Measurements from ENCODE around the gene LGALS9.
"Not testable (repeated sequence)": the region's sequence is repeated elsewhere in the genome, so short reads cannot be mapped to it uniquely, and the experiment has no call there.

The LGALS9 gene

GRCh38 chr17:27631897-27632725 lies 1.1 kb downstream of the LGALS9 start:
- peak overlapping the region; percentile 91 for H3K4me3 Mint-ChIP-seq
- peaks cover 2% of the 10 kb centered on the region for H3K36me3 Mint-ChIP-seq
- peak overlapping the region; percentile 89 for H3K27ac Mint-ChIP-seq
- H3K27me3 Mint-ChIP-seq, result no peaks in the 10 kb centered on the region
- peaks cover 41% of the 10 kb centered on the region for H3K4me1 Mint-ChIP-seq (ENCODE audit: low read depth)
- no peaks in the 10 kb centered on the region for H3K9me3 Mint-ChIP-seq (ENCODE audit: low read depth)

DNA sequence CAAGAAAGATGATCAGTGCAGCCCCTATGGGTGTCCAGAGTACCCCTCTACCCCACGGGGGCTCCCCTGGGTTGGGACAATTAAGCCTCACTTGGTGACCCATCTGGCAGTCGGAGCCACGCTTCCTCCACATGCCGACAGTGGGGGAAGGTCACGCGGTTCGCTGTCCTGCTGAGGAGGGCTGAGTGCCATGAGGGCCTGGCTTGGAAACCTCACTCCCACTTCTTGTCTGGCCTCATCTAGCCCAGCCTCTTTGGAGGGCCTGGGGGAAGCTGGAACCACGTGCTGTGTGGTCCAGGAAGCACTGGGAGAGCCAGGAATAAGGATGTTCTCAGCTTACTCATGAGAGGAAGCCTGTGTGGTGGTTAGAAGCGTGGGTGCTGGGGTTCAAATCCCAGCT lies 1.8 kb downstream of the LGALS9 start:
- not testable (repeated sequence) for H3K9me3 Mint-ChIP-seq (ENCODE audit: low read depth); H3K27me3 Mint-ChIP-seq; H3K36me3 Mint-ChIP-seq; H3K27ac Mint-ChIP-seq
- H3K4me1 Mint-ChIP-seq (ENCODE audit: low read depth), result peaks cover 41% of the 10 kb centered on the region
- H3K4me3 Mint-ChIP-seq, result peak overlapping the region; percentile 42

DNA sequence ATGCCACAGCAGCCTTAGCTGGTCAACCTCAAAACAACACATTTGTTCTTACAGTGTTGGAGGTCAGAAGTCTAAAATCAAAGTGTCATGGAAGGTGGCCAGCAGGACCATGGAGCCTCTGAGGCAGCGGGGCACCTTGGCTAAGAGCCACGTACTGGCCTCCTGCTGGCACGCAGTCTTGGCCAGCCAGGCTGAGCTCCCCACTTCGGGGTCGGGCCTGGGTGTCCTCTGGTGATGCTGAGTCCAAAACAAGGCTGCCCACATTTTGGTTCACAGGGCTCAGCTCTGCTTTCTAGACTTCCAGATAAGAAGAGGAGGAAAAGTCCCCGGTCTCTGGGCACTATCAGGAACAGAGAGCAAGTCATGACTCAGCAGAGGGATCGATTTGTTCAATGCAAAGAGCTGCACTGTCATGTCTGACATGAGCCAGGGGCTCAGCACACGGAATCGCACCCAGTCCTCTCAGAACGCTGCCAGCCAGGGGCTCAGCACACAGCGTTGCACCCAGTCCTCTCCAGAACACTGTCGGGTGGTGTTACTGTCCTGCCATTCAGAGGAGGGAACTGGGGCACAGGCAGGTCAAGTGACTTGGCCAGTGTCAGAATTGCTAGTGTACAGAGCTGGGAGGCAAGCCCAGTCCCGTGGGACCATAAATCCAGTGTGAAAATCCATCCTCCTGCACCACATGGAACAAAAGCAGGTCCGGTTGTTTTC lies 2.5 kb downstream of the LGALS9 start:
- Mint-ChIP-seq H3K27me3 (no peaks in the 10 kb centered on the region), H3K27ac (no peak overlapping the region), H3K4me1 (ENCODE audit: low read depth) (peaks cover 41% of the 10 kb centered on the region), H3K9me3 (ENCODE audit: low read depth) (no peaks in the 10 kb centered on the region), H3K36me3 (peaks cover 2% of the 10 kb centered on the region), H3K4me3 (peak overlapping the region; percentile 42)

DNA sequence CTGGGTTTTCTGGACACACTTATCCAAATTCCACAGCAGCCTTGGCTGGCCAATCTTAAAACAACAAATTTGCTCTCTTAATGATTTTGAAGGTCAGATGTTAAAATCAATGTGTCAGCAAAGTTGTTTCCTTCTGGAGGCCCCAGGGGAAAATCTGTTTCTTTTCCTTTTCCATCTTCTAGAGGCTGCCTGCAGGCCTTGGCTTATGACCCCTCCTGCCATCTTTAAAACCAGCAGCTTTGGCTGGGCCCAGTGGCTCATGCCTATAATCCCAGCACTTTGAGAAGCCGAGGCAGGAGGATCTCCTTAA lies 3.0 kb downstream of the LGALS9 start:
- Mint-ChIP-seq H3K36me3 (peaks cover 2% of the 10 kb centered on the region), H3K9me3 (ENCODE audit: low read depth) (no peaks in the 10 kb centered on the region), H3K4me3 (no peak overlapping the region), H3K27me3 (no peaks in the 10 kb centered on the region), H3K4me1 (ENCODE audit: low read depth) (peaks cover 41% of the 10 kb centered on the region), H3K27ac (no peak overlapping the region)

- Mint-ChIP-seq H3K4me3 (no peak overlapping the region), H3K27me3 (no peaks in the 10 kb centered on the region), H3K36me3 (peaks cover 2% of the 10 kb centered on the region), H3K9me3 (ENCODE audit: low read depth) (no peaks in the 10 kb centered on the region), H3K4me1 (ENCODE audit: low read depth) (peaks cover 38% of the 10 kb centered on the region), H3K27ac (peak overlapping the region; percentile 22)
These were observed 3.8 kb downstream of the LGALS9 start for GRCh38 chr17:27634776-27635175.

- peaks cover 33% of the 10 kb centered on the region for H3K4me1 Mint-ChIP-seq (ENCODE audit: low read depth)
- H3K4me3 Mint-ChIP-seq, result no peak overlapping the region
- H3K9me3 Mint-ChIP-seq (ENCODE audit: low read depth), result no peaks in the 10 kb centered on the region
- peaks cover 2% of the 10 kb centered on the region for H3K36me3 Mint-ChIP-seq
- H3K27me3 Mint-ChIP-seq, result no peaks in the 10 kb centered on the region
- H3K27ac Mint-ChIP-seq, result peak overlapping the region; percentile 54
These were observed 4.4 kb downstream of the LGALS9 start for GRCh38 chr17:27635275-27635823.

DNA sequence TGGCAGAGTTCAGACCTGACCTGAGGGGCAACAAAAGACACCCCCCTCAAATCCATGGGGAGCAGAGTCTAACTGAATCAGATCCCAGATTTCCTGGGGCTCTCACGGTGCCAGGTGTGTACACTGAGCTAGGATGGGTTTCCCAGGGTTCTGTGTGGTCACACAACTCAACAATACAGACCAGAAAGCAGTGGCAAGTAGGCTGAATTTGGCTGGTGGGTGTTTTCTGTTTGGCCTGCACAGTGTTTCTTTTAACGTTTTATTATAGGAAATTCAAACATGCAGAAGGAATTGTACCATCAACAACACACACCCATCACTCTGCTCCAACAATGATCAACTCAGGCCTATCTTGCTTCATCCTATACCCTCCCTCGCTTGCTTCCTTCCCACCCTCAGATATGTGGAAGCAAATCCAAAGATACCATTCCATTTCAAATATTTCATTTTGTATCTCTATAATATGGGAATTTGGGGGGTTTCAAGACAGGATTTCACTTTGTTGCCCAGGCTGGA lies 5.1 kb downstream of the LGALS9 start:
- peaks cover 26% of the 10 kb centered on the region for H3K4me1 Mint-ChIP-seq (ENCODE audit: low read depth)
- not testable (repeated sequence) for H3K36me3 Mint-ChIP-seq; H3K27ac Mint-ChIP-seq; H3K9me3 Mint-ChIP-seq (ENCODE audit: low read depth); H3K4me3 Mint-ChIP-seq; H3K27me3 Mint-ChIP-seq

- peaks cover 12% of the 10 kb centered on the region for H3K4me1 Mint-ChIP-seq (ENCODE audit: low read depth)
- not testable (repeated sequence) for H3K36me3 Mint-ChIP-seq; H3K9me3 Mint-ChIP-seq (ENCODE audit: low read depth); H3K27me3 Mint-ChIP-seq; H3K4me3 Mint-ChIP-seq; H3K27ac Mint-ChIP-seq
These were observed 6.8 kb downstream of the LGALS9 start for GRCh38 chr17:27637818-27638217.

- H3K27me3 Mint-ChIP-seq; H3K27ac Mint-ChIP-seq; H3K36me3 Mint-ChIP-seq; H3K9me3 Mint-ChIP-seq (ENCODE audit: low read depth); H3K4me1 Mint-ChIP-seq (ENCODE audit: low read depth); H3K4me3 Mint-ChIP-seq: not testable (repeated sequence)
These were observed 7.5 kb downstream of the LGALS9 start for GRCh38 chr17:27638415-27638914.

- no peaks in the 10 kb centered on the region for H3K27me3 Mint-ChIP-seq
- H3K4me1 Mint-ChIP-seq (ENCODE audit: low read depth), result no peaks in the 10 kb centered on the region
- H3K4me3 Mint-ChIP-seq, result no peak overlapping the region
- no peak overlapping the region for H3K27ac Mint-ChIP-seq
- peaks cover 2% of the 10 kb centered on the region for H3K36me3 Mint-ChIP-seq
- no peaks in the 10 kb centered on the region for H3K9me3 Mint-ChIP-seq (ENCODE audit: low read depth)
These were observed 9.8 kb downstream of the LGALS9 start for GRCh38 chr17:27640790-27641189.

GRCh38 chr17:27644586-27644985 lies 13.6 kb downstream of the LGALS9 start:
- Mint-ChIP-seq H3K9me3 (ENCODE audit: low read depth) (no peaks in the 10 kb centered on the region), H3K27me3 (no peaks in the 10 kb centered on the region), H3K36me3 (peaks cover 5% of the 10 kb centered on the region), H3K27ac (no peak overlapping the region), H3K4me1 (ENCODE audit: low read depth) (no peaks in the 10 kb centered on the region), H3K4me3 (no peak overlapping the region)

- not testable (repeated sequence) for H3K4me3 Mint-ChIP-seq; H3K4me1 Mint-ChIP-seq (ENCODE audit: low read depth); H3K9me3 Mint-ChIP-seq (ENCODE audit: low read depth); H3K27me3 Mint-ChIP-seq; H3K27ac Mint-ChIP-seq; H3K36me3 Mint-ChIP-seq
These were observed 14.6 kb downstream of the LGALS9 start for GRCh38 chr17:27645621-27646020.

DNA sequence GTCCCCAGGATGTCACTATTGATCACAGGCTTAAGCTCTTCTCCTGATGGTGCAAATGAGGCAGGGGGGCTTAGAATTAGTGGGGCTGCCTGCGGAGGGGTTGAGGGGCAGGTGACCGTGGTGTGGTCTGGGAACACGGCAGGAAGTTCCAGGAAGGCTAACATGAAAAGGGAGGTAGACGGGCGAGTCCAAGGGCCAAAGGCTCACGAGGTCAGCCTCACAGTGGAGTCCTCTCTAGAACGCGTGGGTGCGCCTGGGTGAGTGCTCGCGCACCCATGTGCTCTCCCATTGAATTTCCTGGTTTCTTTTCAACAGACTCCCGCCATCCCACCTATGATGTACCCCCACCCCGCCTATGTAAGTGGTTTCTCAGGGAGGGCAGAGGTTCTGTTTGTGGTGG lies 15.2 kb downstream of the LGALS9 start:
- H3K36me3 Mint-ChIP-seq, result peaks cover 6% of the 10 kb centered on the region
- no peak overlapping the region for H3K27ac Mint-ChIP-seq
- H3K4me3 Mint-ChIP-seq, result no peak overlapping the region
- H3K4me1 Mint-ChIP-seq (ENCODE audit: low read depth), result no peaks in the 10 kb centered on the region
- H3K27me3 Mint-ChIP-seq, result no peaks in the 10 kb centered on the region
- no peaks in the 10 kb centered on the region for H3K9me3 Mint-ChIP-seq (ENCODE audit: low read depth)

DNA sequence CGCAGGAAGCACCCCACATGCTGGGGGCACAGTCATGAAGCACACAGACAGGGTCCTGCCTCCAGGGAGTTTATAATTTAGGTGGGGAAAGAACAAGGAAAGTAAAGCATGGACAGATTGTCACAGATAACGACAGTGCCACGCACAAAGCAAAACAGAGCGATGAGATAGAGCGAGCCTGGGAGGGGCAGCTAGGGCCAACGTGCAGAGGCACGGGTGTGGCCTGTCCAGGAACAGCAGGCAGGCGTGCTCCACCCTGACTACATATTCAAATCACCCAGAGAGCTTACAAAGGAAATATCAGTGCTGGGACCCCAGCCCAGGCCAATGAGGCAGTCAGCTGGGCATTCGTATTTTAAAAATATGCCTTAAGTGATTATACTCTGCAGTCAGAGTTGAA lies 16.8 kb downstream of the LGALS9 start:
- Mint-ChIP-seq H3K4me1 (ENCODE audit: low read depth) (no peaks in the 10 kb centered on the region), H3K4me3 (no peak overlapping the region), H3K36me3 (peaks cover 5% of the 10 kb centered on the region), H3K9me3 (ENCODE audit: low read depth) (no peaks in the 10 kb centered on the region), H3K27me3 (no peaks in the 10 kb centered on the region), H3K27ac (no peak overlapping the region)

DNA sequence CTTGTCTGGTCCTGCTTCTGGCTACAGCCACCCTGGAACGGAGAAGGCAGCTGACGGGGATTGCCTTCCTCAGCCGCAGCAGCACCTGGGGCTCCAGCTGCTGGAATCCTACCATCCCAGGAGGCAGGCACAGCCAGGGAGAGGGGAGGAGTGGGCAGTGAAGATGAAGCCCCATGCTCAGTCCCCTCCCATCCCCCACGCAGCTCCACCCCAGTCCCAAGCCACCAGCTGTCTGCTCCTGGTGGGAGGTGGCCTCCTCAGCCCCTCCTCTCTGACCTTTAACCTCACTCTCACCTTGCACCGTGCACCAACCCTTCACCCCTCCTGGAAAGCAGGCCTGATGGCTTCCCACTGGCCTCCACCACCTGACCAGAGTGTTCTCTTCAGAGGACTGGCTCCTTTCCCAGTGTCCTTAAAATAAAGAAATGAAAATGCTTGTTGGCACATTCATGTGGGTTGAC lies 18.2 kb downstream of the LGALS9 start:
- H3K36me3 Mint-ChIP-seq; H3K27me3 Mint-ChIP-seq; H3K4me3 Mint-ChIP-seq; H3K4me1 Mint-ChIP-seq (ENCODE audit: low read depth); H3K27ac Mint-ChIP-seq; H3K9me3 Mint-ChIP-seq (ENCODE audit: low read depth): not testable (repeated sequence)
